K562 (cell line): ENCODE data around the gene SERPINE2. TPM values are rescaled to one million over a fixed set of nuclear protein-coding genes. Genes with fewer than 3 reads are reported as not detected.

Experiments used
- ATAC-seq: fragments of 200-7000 bp; cut with Tn5 transposase; 3 replicates; pipeline ENCODE4 v1.9.1; 2020; ENCODE audit warnings: moderate library complexity
- BruUV-seq: library from RNA; stranded (reverse); fragments of 400-500 nt; replicated peaks from 2 replicates; lab custom pipeline; 2021; lab: Mats Ljungman, UMichigan
- CTCF ChIA-PET: fragments of 300-600 bp; formaldehyde crosslinking; extraction: SDS; loops from one replicate; lab custom pipeline; 2021; ENCODE audit warnings: low intra/inter-chr PET ratio; lab: Yijun Ruan, JAX
- POLR2A ChIA-PET: fragments of 300-600, 350-650 bp; sonication (Branson Sonifier 250); formaldehyde crosslinking; extraction: SDS; loops from one replicate; lab custom pipeline; 2021; ENCODE audit warnings: antibody characterized with exemption, inconsistent platforms; lab: Yijun Ruan, JAX
- DNase-seq, 4 experiments: peaks; one replicate each; pipeline versions ENCODE4 v3.0.0 to v3.0.0-alpha.2; 2011 to 2018; ENCODE audit warnings: low spot score in 3 of 4, mixed read lengths in 3 of 4; ENCODE audit errors: extremely low read depth in 1 of 4
- FAIRE-seq: peaks from 2 replicates; lab custom pipeline; 2011; peaks lifted over from hg19 to GRCh38; lab: Jason Lieb, UNC
- H2AFZ ChIP-seq: 2 replicates; pipeline ENCODE4 v1.6.0; 2011; ENCODE audit warnings: low read depth, low read length, control low read depth, inconsistent platforms
- H3K27ac ChIP-seq: fragments of 200-600 bp; 3 replicates; pipeline ENCODE4 v1.8.0; 2011; ENCODE audit warnings: low read depth, mild to moderate bottlenecking, control low read depth, inconsistent platforms, low read length, moderate library complexity, mixed read lengths; ENCODE audit errors: extremely low read depth
- H3K27me3 ChIP-seq, 2 experiments: fragments of 300-600 bp in 1 of 2; 2 replicates in 1 of 2; 3 replicates in 1 of 2; pipeline versions ENCODE4 v1.6.0 to v1.8.0; 2011; ENCODE audit warnings: inconsistent platforms in 2 of 2, low read length in 2 of 2, mild to moderate bottlenecking in 1 of 2, mixed read lengths in 1 of 2, moderate library complexity in 1 of 2; ENCODE audit not compliant: control insufficient read depth in 2 of 2, insufficient read depth in 2 of 2
- H3K36me3 ChIP-seq: fragments of 300-600 bp; 3 replicates; pipeline ENCODE4 v1.8.0; 2011; ENCODE audit warnings: mild to moderate bottlenecking, low read length, inconsistent platforms; ENCODE audit not compliant: control insufficient read depth, insufficient read depth
- H3K4me1 ChIP-seq, 2 experiments: fragments of 200-600 bp in 1 of 2; replicated peaks in 1 of 2; 2 replicates in 1 of 2; 3 replicates in 1 of 2; pipeline versions ENCODE4 v1.5.1 to v1.8.0; 2011; ENCODE audit warnings: inconsistent platforms in 2 of 2, low read length in 2 of 2, mild to moderate bottlenecking in 1 of 2, mixed read lengths in 1 of 2, moderate library complexity in 1 of 2; ENCODE audit not compliant: control insufficient read depth in 2 of 2, insufficient read depth in 2 of 2
- H3K4me2 ChIP-seq: 2 replicates; pipeline ENCODE4 v1.6.1; 2011; ENCODE audit warnings: low read length, control low read depth, inconsistent platforms, mixed read lengths; ENCODE audit not compliant: insufficient read depth
- H3K4me3 ChIP-seq: fragments of 200-600 bp; sonication (generic), shearing (Covaris generic); 2 replicates; pipeline ENCODE4 v1.5.1; 2016; ENCODE audit warnings: control low read depth, inconsistent platforms
- H3K79me2 ChIP-seq: fragments of 200-600 bp; 3 replicates; pipeline ENCODE4 v1.8.0; 2011; ENCODE audit warnings: low read length, inconsistent platforms; ENCODE audit not compliant: control insufficient read depth, insufficient read depth
- H3K9ac ChIP-seq, 2 experiments: 2 replicates each; pipeline versions ENCODE4 v1.6.0 to v1.6.1; 2011; ENCODE audit warnings: low read depth in 2 of 2, low read length in 2 of 2, control low read depth in 1 of 2, inconsistent platforms in 1 of 2, mild to moderate bottlenecking in 1 of 2, mixed read lengths in 1 of 2; ENCODE audit not compliant: insufficient read depth in 1 of 2
- H3K9me1 ChIP-seq: one replicate; pipeline ENCODE4 v1.6.0; 2011; ENCODE audit warnings: inconsistent platforms, mild to moderate bottlenecking, low read length, moderate library complexity; ENCODE audit not compliant: control insufficient read depth, insufficient read depth
- H3K9me3 ChIP-seq: replicated peaks from 2 replicates; pipeline ENCODE4 v1.5.1; 2011; ENCODE audit warnings: low read depth, low read length, inconsistent platforms; ENCODE audit not compliant: control insufficient read depth, insufficient read depth
- H4K20me1 ChIP-seq: replicated peaks from 2 replicates; pipeline ENCODE4 v1.6.1; 2011; ENCODE audit warnings: low read length, inconsistent platforms, mixed read lengths; ENCODE audit not compliant: control insufficient read depth, insufficient read depth
- BDP1 ChIP-seq: IDR thresholded peaks from 3 replicates; pipeline ENCODE4 v1.6.1; 2011; ENCODE audit not compliant: insufficient read length, insufficient read depth
- BHLHE40 ChIP-seq: IDR thresholded peaks from 2 replicates; pipeline ENCODE4 v1.6.1; 2011; ENCODE audit warnings: low read length, improper control_type of control experiment
- BRF1 ChIP-seq: IDR thresholded peaks from 3 replicates; pipeline ENCODE4 v1.6.1; 2011; ENCODE audit warnings: borderline replicate concordance, mild to moderate bottlenecking; ENCODE audit not compliant: insufficient read length; ENCODE audit errors: extremely low read depth
- EGR1 ChIP-seq: fragments of 450-650 bp; conservative IDR thresholded peaks from 2 replicates; pipeline ENCODE4 v1.6.1; 2017; ENCODE audit warnings: mild to moderate bottlenecking
- HEY1 ChIP-seq: fragments of 250-450 bp; sonication (Bioruptor Pico); IDR thresholded peaks from 2 replicates; pipeline ENCODE4 v1.5.0; 2020; ENCODE audit warnings: mild to moderate bottlenecking, moderate library complexity, borderline replicate concordance
- KHSRP ChIP-seq: fragments of 450-650 bp; IDR thresholded peaks from 2 replicates; pipeline ENCODE4 v1.6.1; 2017
- MAFG ChIP-seq: fragments of 450-650 bp; conservative IDR thresholded peaks from 2 replicates; pipeline ENCODE4 v1.6.1; 2016; ENCODE audit warnings: missing genetic modification characterization, missing compliant biosample characterization
- MCM7 ChIP-seq, 2 experiments: fragments of 450-650 bp; IDR thresholded peaks; 2 replicates each; pipeline ENCODE4 v1.6.1; 2016 to 2018
- NFE2 ChIP-seq: IDR thresholded peaks from 2 replicates; pipeline ENCODE4 v1.6.1; 2014; ENCODE audit warnings: antibody characterized with exemption, low read depth
- NFRKB ChIP-seq: fragments of 450-650 bp; IDR thresholded peaks from 2 replicates; pipeline ENCODE4 v1.6.1; 2016; ENCODE audit warnings: low read depth
- PML ChIP-seq: IDR thresholded peaks from 2 replicates; pipeline ENCODE4 v1.6.1; 2012; ENCODE audit warnings: low read length, inconsistent platforms
- PURB ChIP-seq: sonication (generic); formaldehyde crosslinking; IDR thresholded peaks from 2 replicates; pipeline ENCODE4 v1.9.0; 2021; ENCODE audit warnings: low read depth, mild to moderate bottlenecking, missing genetic modification reagents
- ZNF354B ChIP-seq: fragments of 250-450 bp; sonication (Bioruptor Pico); IDR thresholded peaks from 2 replicates; pipeline ENCODE4 v1.4.0; 2020
- ZNF696 ChIP-seq: fragments of 250-450 bp; sonication (Bioruptor Pico); conservative IDR thresholded peaks from 2 replicates; pipeline ENCODE4 v1.4.0; 2020; ENCODE audit warnings: mild to moderate bottlenecking, moderate library complexity
- ZNF778 ChIP-seq: fragments of 450-650 bp; formaldehyde crosslinking; IDR thresholded peaks from 2 replicates; pipeline ENCODE4 v1.4.0; 2020; ENCODE audit warnings: mild to moderate bottlenecking, moderate library complexity
- WGBS: fragments of 100-300 bp; shearing (Covaris generic); methylation state at CpG from one replicate; pipeline ENCODE4 v1.1.6; 2016; ENCODE audit warnings: low coverage, mixed read lengths; ENCODE audit not compliant: insufficient coverage; ENCODE audit errors: missing lambda C conversion rate; 5-methylcytosine and 5-hydroxymethylcytosine counted together
- in situ Hi-C: fragments of 300-500 bp; cut with MboI; formaldehyde crosslinking; loops from 4 replicates; pipeline ENCODE4 v1.15.0; 2018; ENCODE audit warnings: inconsistent platforms, mixed read lengths
- intact Hi-C: fragments of 100-400 bp; cut with micrococcal nuclease; formaldehyde crosslinking; loops from 2 replicates; pipeline ENCODE4 v1.14.2; 2022
- polyA plus RNA-seq, 8 experiments: library from polyadenylated mRNA; depleted of rRNA in 4 of 8; stranded (reverse) in 5 of 8; unstranded in 3 of 8; fragments of >200 nt; fragmentation: Nextera tagmentation in 2 of 8; fragmentation: Illumina TruSeq in 1 of 8; extraction: Ambion mirVana in 2 of 8; extraction: Trizol in 1 of 8; gene quantifications; 2 replicates each; pipeline versions ENCODE4 v1.2.1 to v1.2.3, GENCODE V29; 2011 to 2014; ENCODE audit warnings: inconsistent platforms in 1 of 8, missing spikeins in 1 of 8
- total RNA-seq, 7 experiments: library from RNA; depleted of rRNA in 6 of 7; stranded (reverse); fragments of >200 nt in 6 of 7; fragmentation: Illumina TruSeq in 2 of 7; extraction: Trizol in 2 of 7; gene quantifications; 2 replicates each; pipeline versions ENCODE4 v1.2.1 to v1.2.3, GENCODE V29; 2011 to 2021; ENCODE audit warnings: low replicate concordance in 1 of 7
- TF ChIP-seq, protein P1 (sequence below): sonication (generic); formaldehyde crosslinking; IDR thresholded peaks from 2 replicates; pipeline ENCODE4 v1.8.0; 2022; ENCODE audit warnings: missing genetic modification reagents, mild to moderate bottlenecking, borderline replicate concordance
- TF ChIP-seq, protein P2 (sequence below), 2 experiments: fragments of 450-650 bp in 1 of 2; sonication (generic) in 1 of 2; formaldehyde crosslinking in 1 of 2; IDR thresholded peaks in 1 of 2; conservative IDR thresholded peaks in 1 of 2; 2 replicates each; pipeline versions ENCODE4 v1.6.1 to v1.8.1; 2016 to 2023; ENCODE audit warnings: mild to moderate bottlenecking in 2 of 2, moderate library complexity in 2 of 2, inconsistent platforms in 1 of 2, missing genetic modification reagents in 1 of 2

SERPINE2 gene
- total and polyA plus RNA-seq, 9 of the 15 experiments (the other 6 are each of a cell fraction or from before 2014, with no cell fraction given): 0.03 to 0.16 (median 0.13) TPM; not detected in 6

GRCh38 chr2:223934870-223935269, 104.2 kb downstream of the SERPINE2 start (continued):
- TF ChIP-seq NFRKB: no peak

GRCh38 chr2:223932816-223933800, 106.0 kb downstream of the SERPINE2 start:
- Histone ChIP-seq H3K79me2 (peaks cover 5% of the 10 kb centered on the region; the same call in 1 of the 3 replicates), H3K9ac (no peak overlapping the region), H4K20me1 (0 out of 2 replicates have a peak, but pooled peaks cover 5% of the 10 kb centered on the region), H3K4me3 (no peak overlapping the region), H3K36me3 (no peaks in the 10 kb centered on the region), H3K27me3 (no peaks in the 10 kb centered on the region), H3K9me1 (no peaks in the 10 kb centered on the region), H3K9me3 (no peaks in the 10 kb centered on the region), H2AFZ (no peak overlapping the region), H3K27ac (no peak overlapping the region), H3K4me1 (peaks cover 0 to 4% of the 10 kb centered on the region in 2 experiments; a peak in 4 of 5 replicates), H3K4me2 (no peak overlapping the region)
- no peak for TF ChIP-seq KHSRP
- TF ChIP-seq BHLHE40: no peak
- no peak for TF ChIP-seq BRF1
- TF ChIP-seq ZNF696 (CRISPR knock-in tag): no peak
- TF ChIP-seq PURB (CRISPR knock-in tag): no peak
- no peak for TF ChIP-seq MAFG (tag)
- TF ChIP-seq PML: no peak
- no peak for TF ChIP-seq HEY1 (CRISPR knock-in tag)
- TF ChIP-seq NFE2: no peak
- TF ChIP-seq, protein P1, sequence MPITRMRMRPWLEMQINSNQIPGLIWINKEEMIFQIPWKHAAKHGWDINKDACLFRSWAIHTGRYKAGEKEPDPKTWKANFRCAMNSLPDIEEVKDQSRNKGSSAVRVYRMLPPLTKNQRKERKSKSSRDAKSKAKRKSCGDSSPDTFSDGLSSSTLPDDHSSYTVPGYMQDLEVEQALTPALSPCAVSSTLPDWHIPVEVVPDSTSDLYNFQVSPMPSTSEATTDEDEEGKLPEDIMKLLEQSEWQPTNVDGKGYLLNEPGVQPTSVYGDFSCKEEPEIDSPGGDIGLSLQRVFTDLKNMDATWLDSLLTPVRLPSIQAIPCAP: no peak
- TF ChIP-seq BDP1: no peak
- TF ChIP-seq MCM7 (IDR thresholded peaks at IDR 0.05): no peak
- TF ChIP-seq, protein P2, sequence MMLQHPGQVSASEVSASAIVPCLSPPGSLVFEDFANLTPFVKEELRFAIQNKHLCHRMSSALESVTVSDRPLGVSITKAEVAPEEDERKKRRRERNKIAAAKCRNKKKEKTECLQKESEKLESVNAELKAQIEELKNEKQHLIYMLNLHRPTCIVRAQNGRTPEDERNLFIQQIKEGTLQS (IDR thresholded peaks at IDR 0.05): no peak
- TF ChIP-seq, protein P2 (CRISPR knock-in tag; conservative IDR thresholded peaks at IDR 0.05): no peak
- no peak for TF ChIP-seq ZNF354B (CRISPR knock-in tag)
- no peak for TF ChIP-seq ZNF778
- no peak for TF ChIP-seq EGR1
- ChIA-PET POLR2A (no interaction called here), CTCF (no interaction called here)
- BruUV-seq: no TSS peak
- FAIRE-seq (no peak), DNase-seq (no peak), ATAC-seq (no peak)
- intact Hi-C loops (no loop called here), in situ Hi-C loops (no loop called here)
- WGBS: 45% methylated on average over 6 of the region's 6 CpGs
